ENCODE results near the gene HNRNPL. TPM values are rescaled to one million over a fixed set of nuclear protein-coding genes. Genes with fewer than 3 reads are reported as not detected.

Gene HNRNPL
- total and polyA plus RNA-seq, 9 of the 15 experiments (the other 6 are each of a cell fraction or from before 2014, with no cell fraction given) = 39.5 to 610 (median 299) TPM

GRCh38 chr19:38831142-38831605, 18.6 kb downstream of the HNRNPL start (continued):
- TF ChIP-seq ZNF318 (IDR thresholded peaks at IDR 0.05; ENCODE audit: borderline replicate concordance in 1 of 2, low read depth in 1 of 2) (no peak), TRIM28 (IDR thresholded peaks at IDR 0.05) (no peak), ZFP36 (IDR thresholded peaks at IDR 0.05; ENCODE audit: low read depth, low read length, partially characterized antibody) (peak; percentile 99), ZNF512 (tag; IDR thresholded peaks at IDR 0.05) (no peak), USF1 (CRISPR knock-in tag; IDR thresholded peaks at IDR 0.05) (no peak), U2AF1 (optimal IDR thresholded peaks at IDR 0.05; ENCODE audit: low read depth, low read length) (no peak), TEAD2 (tag; IDR thresholded peaks at IDR 0.05) (no peak), CREB3 (tag; conservative IDR thresholded peaks at IDR 0.05; ENCODE audit: low read depth) (0 out of 2 replicates have a peak, but pooled peaks have one; percentile 28), ZNF551 (CRISPR knock-in tag; IDR thresholded peaks at IDR 0.05) (no peak), NCOA6 (IDR thresholded peaks at IDR 0.05) (no peak), TCFL5 (CRISPR knock-in tag; conservative IDR thresholded peaks at IDR 0.05) (no peak), SUPT5H (IDR thresholded peaks at IDR 0.05) (no peak), CREB3L1 (IDR thresholded peaks at IDR 0.05; ENCODE audit: borderline replicate concordance, low read depth) (no peak), ZC3H8 (IDR thresholded peaks at IDR 0.05) (no peak), EWSR1 (IDR thresholded peaks at IDR 0.05; ENCODE audit: borderline replicate concordance, low read depth, partially characterized antibody) (no peak), MAFG (tag; conservative IDR thresholded peaks at IDR 0.05) (no peak)
